NCI-H2196 treated with DMSO at 0.1 percent for 48 hours (cell line): ENCODE measurements around the gene AGO3.

Experiments used
- DNase-seq: peaks from one replicate; lab custom pipeline; 2025; ENCODE audit not compliant: unreplicated experiment; lab: John Stamatoyannopoulos, UW

AGO3 gene

DNA sequence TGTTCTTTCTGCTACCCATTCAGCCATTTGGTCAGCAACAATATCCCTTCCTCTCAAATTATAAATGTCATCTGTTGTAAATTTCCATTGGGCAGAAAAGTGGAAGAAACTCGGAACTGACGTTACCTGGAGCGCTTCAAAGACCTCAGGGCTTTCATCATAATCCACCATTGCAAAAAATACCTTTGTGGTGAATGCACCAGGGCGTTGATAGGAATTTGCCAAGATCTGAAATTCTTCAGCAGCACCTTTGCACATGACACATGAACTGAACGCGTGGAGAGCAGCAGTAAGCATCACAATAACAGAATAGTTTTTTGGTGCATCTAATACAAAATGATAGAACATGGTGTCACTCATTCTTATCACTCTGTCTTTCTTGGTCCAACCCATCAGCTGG is 149.9 kb downstream of the AGO3 start:
- no peak for DNase-seq

DNA sequence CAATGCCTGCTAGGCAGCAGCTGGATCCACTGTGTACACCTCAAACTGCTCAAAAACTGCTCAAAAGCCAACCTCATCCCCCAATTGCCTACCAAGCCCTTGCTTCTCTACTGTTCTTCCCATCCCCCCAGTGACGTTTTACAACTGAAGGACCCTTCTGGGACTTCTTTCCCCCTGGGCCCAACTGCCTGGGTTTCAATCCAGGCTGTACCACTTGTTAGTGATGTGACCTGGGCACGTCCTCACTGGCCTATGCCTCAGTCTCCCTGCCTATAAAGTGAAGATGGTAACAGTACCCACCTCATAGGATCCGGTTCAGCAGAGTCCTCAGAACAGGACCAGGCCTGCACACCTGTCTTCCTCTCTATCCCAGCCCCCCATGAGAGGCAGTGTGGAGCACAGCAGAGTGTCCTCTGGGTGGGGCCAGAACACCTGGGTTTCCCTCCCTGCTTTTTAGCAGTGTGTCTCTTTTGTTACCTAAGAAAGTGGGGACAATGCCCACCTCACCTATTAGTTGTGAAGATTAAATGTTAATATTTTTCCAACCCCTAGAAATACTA is 151.1 kb downstream of the AGO3 start:
- no peak for DNase-seq

DNA sequence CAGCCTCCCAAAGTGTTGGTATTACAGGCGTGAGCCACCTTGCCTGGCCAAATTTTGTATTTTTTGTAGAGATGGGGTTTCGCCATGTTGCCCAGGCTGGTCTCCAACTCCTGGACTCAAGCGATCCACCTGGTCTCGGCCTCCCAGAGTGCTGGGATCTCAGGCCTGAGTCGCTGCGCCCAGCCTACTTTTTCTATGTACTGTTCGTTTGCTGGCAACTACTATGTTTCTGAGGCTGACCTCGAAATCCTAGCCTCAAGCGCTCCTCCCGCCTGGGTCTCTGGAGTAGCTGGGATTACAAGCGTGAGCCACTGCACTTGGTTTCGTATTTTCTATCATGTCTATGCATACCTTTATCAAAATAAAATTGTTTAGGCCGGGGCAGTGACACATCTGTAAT is 152.3 kb downstream of the AGO3 start:
- no peak for DNase-seq

- DNase-seq = peak; percentile 31
Measured at GRCh38 chr1:36083635-36084496, 153.0 kb downstream of the AGO3 start, which contains the start of gene TEKT2. Gene TEKT2, plus strand, starts transcription at chr1:36084094. Its CDS starts 828 bp downstream, at chr1:36084922.

DNA sequence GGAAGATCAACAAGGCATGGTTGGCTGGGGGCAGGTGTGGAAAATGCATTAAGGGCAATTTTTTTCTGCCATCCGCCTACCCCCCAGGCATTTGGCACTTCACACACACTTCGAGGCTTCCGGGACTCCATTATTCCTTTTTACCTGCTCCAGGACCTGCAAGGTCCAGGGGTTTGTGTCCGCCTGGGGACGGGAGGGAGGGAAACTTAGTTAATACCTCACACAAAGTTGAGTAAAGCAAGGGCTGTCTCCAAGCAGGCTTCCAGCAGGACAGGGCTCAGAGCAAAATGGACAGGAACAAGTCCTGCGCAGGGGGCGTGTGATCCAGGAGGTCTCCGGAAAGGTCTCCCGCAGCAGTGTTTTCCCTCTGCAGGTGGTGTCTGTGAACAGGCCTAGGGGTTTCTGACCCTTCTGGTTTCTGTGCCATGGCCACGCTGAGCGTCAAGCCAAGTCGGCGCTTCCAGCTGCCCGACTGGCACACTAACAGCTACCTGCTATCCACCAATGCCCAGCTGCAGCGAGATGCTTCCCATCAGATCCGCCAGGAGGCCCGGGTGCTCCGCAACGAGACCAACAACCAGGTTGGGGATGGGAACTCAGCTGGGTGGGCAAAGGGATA is 153.7 kb downstream of the AGO3 start:
- no peak for DNase-seq

- DNase-seq = no peak
Measured at GRCh38 chr1:36085126-36085525, 154.2 kb downstream of the AGO3 start.

DNA sequence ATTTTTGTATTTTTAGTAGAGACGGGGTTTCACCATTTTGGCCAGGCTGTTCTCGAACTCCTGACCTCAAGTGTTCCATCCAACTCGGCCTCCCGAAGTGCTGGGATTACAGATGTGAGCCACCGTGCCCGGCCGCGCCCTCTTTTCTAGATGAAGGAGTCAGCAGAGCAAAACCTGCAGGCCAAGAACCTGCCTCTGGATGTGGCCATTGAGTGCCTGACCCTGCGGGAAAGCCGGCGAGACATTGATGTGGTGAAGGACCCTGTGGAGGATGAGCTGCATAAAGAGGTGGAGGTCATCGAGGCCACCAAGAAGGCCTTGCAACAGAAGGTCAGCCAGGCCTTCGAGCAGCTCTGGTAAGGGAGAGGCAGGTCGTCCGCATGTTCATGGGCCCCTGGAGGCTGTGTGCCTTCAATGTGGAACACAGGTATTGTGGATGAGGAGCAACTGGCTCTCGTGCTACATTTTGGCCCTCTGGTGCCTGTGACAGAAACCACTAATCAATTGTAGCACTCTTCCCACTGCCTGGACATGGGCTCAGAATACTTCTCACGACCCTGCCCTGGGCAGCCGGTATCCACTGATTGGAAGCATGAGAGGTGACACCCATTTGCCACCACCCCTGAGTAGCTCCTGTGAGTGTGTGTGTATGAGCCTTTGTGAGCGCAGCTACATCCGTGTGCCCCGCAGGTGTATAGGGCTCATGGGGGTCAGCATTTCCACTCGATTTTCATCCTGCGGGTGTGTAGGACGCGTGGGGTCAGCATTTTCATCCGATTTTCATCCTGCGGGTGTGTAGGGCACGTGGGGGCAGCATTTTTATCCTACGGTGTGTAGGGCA is 155.0 kb downstream of the AGO3 start:
- DNase-seq = no peak

- no peak for DNase-seq
Measured at GRCh38 chr1:36086529-36087232, 155.8 kb downstream of the AGO3 start.

GRCh38 chr1:36087233-36088123 is 156.6 kb downstream of the AGO3 start:
- no peak for DNase-seq

DNA sequence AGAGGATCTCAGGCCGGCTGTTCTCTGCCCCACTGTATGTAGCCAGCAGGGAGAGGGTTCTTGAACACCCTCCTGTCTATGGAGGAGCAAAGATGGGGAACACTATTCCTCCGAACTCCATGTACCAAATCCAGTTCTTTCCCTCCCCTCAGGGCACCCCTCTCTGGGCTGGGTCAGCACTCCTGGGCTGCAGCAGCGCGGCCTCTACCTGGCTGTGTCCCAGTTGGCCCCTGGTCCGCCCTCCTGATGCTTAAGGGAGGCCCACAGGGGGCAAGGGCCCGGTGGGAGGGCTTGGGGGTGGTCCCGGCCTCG is 157.3 kb downstream of the AGO3 start:
- no peak for DNase-seq

DNA sequence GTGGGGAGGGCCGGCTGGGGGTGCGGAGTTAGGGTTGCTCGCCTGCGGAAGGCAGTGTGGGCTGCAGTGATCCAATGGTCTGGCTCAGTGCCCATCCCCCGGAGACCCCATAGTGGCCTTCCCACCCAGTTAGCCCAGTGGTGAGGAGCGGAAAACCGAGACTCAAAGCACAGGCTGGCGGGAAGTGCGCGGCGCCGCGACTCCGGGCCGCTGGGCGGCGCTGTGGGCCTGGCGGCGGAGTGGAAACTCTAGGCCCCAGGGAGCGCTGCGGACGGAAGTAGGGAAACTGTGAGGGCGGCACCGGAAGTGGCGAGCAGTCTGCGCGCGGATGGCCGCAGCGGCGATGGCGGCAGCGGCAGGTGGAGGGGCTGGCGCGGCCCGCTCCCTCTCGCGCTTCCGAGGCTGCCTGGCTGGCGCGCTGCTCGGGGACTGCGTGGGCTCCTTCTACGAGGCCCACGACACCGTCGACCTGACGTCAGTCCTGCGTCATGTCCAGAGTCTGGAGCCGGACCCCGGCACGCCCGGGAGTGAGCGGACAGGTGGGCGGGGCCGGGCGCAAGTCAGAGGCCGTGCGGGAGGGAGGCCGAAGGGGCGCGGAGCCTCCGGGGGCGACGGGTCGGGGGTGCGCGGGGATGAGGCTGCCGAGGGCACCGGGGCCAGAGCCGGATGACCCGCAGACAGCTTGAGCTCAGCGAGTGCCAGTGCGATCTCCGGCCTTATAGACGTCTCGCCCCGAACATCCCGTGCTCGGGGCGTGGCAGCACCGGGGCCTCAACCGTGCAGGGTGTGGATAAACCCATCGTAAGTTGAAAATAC is 157.9 kb downstream of the AGO3 start, which contains the start of gene ADPRS:
Gene ADPRS (plus strand): TSS at position 316 of the 816 bp plus-strand sequence. CDS start 13 bp downstream, at position 329.
- peak; percentile 80 for DNase-seq

GRCh38 chr1:36089393-36090121 is 158.7 kb downstream of the AGO3 start:
- DNase-seq = no peak

DNA sequence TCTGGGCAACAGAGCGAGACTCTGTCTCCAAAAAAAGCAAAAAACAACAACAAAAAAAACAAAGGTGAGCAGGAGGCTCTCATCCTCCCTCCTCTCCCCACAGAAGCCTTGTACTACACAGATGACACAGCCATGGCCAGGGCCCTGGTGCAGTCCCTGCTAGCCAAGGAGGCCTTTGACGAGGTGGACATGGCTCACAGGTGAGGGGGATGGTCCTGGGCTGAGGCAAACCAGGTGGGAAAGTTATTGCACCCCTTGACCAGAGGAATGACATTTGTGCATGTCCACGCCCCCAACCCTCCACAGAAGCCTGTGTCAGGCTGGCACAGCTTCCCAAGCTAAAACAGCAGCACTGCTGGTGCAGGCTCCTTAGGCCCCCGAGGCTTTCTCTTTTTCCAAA is 160.2 kb downstream of the AGO3 start:
- no peak for DNase-seq

GRCh38 chr1:36091698-36092097 is 160.8 kb downstream of the AGO3 start:
- DNase-seq = no peak

GRCh38 chr1:36092166-36092797 is 161.4 kb downstream of the AGO3 start:
- DNase-seq = no peak

DNA sequence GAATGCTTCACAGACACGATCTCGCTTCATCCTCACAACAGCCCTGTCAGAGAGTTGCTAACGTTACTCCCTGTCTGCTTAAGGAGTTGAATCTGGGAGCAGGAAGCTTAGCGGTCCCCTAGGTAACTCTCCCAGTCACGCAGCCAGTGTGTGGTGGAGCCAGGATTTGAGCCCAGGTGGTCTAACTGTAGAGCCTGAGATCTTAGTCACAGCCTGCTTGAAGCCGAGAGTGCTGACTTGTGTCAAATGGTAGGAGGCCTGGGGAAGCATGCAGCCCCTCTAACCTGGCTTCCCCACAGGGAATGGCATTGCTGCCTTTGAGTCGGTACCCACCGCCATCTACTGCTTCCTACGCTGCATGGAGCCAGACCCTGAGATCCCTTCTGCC is 161.9 kb downstream of the AGO3 start:
- DNase-seq = no peak

DNA sequence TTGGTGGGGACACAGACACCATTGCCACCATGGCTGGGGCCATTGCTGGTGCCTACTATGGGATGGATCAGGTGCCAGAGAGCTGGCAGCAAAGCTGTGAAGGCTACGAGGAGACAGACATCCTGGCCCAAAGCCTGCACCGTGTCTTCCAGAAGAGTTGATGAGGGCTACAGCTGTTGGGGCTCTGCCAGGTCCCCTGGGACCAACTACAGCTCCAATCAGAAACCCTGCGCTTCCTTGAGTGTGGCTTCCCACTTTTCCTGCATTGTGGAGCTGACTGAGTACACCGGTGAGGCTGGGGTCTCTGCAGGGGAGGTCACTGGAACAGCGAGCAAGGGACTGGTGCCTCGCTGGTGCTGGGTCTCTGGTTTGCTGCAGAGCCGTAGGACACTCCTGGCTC is 162.3 kb downstream of the AGO3 start:
- DNase-seq = no peak

DNA sequence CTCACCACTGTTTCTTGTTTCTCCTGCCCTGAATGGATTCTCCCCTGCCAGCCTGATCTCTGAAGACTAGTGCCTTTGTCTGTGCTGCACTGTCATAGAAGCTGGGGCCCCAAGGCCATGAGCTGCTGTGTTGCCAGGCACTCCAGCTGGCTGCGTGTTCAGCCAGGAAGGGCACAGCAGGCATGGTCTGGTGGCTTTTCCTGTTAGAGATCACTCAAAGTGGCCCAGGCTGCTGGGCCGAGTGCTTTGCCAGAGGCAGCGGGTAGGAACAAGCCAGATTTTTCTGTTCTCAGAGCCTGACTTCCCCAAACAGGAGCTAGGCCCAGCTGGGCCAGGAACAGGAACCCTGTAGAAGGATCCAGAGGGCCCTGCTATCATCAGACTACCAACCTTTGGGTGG is 163.0 kb downstream of the AGO3 start:
- DNase-seq = no peak
